KOPT-K1 (cell line): ENCODE measurements around the gene MALRD1.
"Not testable (repeated sequence)": the region's sequence is repeated elsewhere in the genome, so short reads cannot be mapped to it uniquely, and the experiment has no call there.

Experiments
- H3K27ac ChIP-seq: fragments of 200-600 bp; sonication (generic); 2 replicates; pipeline ENCODE4 v1.5.1; 2016; ENCODE audit warnings: antibody characterized with exemption, mild to moderate bottlenecking, low read depth, low read length; ENCODE audit not compliant: poor library complexity, severe bottlenecking
- H3K36me3 ChIP-seq: fragments of 200-600 bp; sonication (generic); 2 replicates; pipeline ENCODE4 v1.5.1; 2017; ENCODE audit warnings: antibody characterized with exemption, mild to moderate bottlenecking, low read length, moderate library complexity; ENCODE audit not compliant: insufficient read depth
- H3K9me3 ChIP-seq: fragments of 200-600 bp; sonication (generic); 2 replicates; pipeline ENCODE4 v1.5.1; 2017; ENCODE audit warnings: antibody characterized with exemption, low read length, mild to moderate bottlenecking; ENCODE audit not compliant: insufficient read depth, poor library complexity, severe bottlenecking

Gene MALRD1

GRCh38 chr10:19498393-19499290, 450.0 kb downstream of the MALRD1 start:
- H3K36me3 ChIP-seq = no peaks in the 10 kb centered on the region
- no peaks in the 10 kb centered on the region for H3K9me3 ChIP-seq
- no peak overlapping the region for H3K27ac ChIP-seq

DNA sequence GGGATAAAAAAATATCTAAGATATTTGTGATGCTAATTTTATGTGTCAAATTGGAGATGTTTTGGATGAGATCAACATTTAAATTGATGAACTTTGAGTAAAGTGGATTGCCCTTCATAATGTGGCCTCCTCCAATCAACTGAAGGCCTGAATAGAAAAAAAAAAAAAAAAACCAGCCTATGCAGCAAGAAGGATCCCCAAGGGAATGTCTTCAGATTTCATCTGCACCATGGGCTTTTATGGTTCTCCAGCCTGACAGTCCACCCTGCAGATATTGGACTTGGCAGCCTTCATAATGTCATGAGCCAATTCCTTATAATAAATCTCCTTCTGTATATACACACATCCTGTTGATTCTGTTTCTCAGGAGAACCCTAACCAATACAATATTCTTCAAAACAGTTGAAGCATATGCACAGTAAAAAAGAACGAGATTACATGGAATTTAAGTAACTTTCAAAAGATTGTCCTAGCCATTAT, 450.7 kb downstream of the MALRD1 start:
- Histone ChIP-seq H3K27ac (no peak overlapping the region), H3K9me3 (no peaks in the 10 kb centered on the region), H3K36me3 (no peaks in the 10 kb centered on the region)

- Histone ChIP-seq H3K36me3 (no peaks in the 10 kb centered on the region), H3K9me3 (no peaks in the 10 kb centered on the region), H3K27ac (no peak overlapping the region)
Observed at GRCh38 chr10:19500959-19501358, 452.4 kb downstream of the MALRD1 start.

DNA sequence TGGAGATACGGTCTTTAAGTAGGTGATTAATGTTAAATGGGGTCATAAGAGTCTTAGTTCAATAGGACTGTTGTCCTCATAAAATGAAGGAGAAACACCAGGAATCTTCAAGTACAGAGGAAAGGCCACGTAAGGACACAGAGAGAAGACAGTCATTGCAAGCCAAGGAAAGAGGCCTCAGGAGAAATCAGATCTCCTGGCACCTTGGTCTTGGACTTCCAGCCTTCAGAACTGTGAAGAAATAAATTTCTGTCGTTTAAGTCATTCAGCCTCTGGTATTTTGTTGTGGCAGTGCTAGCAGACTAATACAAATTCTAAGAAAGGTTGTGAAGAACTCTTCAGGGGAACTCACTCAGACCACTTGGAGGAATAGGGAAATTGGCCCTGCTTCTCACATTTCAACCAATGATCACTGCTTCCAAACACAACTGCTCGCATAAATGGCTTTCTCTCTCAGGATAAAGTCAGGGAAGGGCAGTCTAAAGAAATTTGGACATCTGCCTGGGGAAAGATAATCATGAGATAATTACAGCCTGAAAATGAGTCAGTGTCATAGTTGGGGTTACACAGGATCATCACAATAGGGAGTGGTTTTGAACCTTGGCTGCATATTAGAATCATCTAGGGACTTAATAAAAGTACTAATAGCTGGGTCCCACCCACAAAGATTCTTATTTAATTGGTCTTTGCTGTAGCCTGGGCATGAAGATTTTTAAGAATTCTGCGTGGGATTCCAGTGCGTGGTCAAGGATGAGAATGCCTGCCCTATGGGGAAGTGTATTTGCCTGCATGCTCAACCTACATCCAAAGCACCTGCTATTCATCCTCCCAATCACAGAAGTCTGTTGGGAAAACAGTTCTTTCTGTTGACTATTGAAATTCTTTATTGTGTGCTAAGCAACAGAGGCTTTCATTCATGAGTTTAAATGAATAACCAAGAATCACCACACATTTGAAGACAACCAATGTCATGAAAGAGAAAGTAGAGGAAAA, 457.0 kb downstream of the MALRD1 start:
- Histone ChIP-seq H3K36me3 (no peaks in the 10 kb centered on the region), H3K27ac (no peak overlapping the region)

GRCh38 chr10:19510005-19510732, 461.6 kb downstream of the MALRD1 start:
- not testable (repeated sequence) for H3K9me3 ChIP-seq, H3K27ac ChIP-seq, H3K36me3 ChIP-seq

More for the DNA sequence above, 457.0 kb downstream of the MALRD1 start:
- no peaks in the 10 kb centered on the region for H3K9me3 ChIP-seq

DNA sequence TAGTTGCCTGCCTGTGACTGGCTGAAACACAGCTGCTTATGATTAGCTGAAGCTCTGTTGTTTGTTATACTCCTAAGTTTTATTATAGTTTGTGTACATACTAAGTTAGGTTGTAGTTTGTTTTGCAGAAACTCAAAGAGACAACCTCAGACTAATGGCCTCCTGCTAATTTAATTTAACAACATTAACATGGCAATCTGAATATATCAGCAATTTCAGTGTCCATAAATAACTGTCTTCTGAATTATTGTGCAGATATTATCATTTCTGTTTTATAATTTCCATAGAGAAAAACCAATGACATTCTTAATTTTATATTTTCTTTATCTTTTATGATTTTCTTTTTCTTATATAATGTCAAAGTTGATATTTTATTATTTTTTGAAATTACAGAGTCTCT, 469.5 kb downstream of the MALRD1 start:
- H3K36me3 ChIP-seq = no peaks in the 10 kb centered on the region

DNA sequence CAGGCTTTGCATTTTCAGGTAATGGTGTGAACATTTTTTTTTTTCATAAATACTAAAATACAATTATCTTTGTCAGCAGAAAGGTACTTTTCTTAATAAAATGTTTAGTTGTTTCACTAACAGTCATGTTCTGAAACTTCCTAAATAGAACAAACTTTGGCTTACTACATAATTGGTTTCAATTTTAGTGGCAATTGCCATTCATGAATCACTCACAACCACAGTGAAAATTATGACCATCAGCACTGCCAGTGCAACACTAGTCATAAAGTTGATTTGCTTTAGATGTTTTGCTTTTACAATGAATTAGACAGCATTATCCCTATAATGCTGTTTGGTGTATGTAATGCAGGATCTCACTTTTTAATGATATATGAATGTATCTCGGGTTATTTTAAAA, 470.0 kb downstream of the MALRD1 start:
- Histone ChIP-seq H3K36me3 (no peaks in the 10 kb centered on the region), H3K27ac (no peak overlapping the region)

More for the DNA sequence above, 469.5 kb downstream of the MALRD1 start:
- H3K27ac ChIP-seq = no peak overlapping the region
- peaks cover 10% of the 10 kb centered on the region for H3K9me3 ChIP-seq

GRCh38 chr10:19531324-19531723, 482.7 kb downstream of the MALRD1 start:
- Histone ChIP-seq H3K9me3 (no peaks in the 10 kb centered on the region), H3K27ac (no peak overlapping the region), H3K36me3 (no peaks in the 10 kb centered on the region)

More for the DNA sequence above, 470.0 kb downstream of the MALRD1 start:
- H3K9me3 ChIP-seq = peaks cover 10% of the 10 kb centered on the region

DNA sequence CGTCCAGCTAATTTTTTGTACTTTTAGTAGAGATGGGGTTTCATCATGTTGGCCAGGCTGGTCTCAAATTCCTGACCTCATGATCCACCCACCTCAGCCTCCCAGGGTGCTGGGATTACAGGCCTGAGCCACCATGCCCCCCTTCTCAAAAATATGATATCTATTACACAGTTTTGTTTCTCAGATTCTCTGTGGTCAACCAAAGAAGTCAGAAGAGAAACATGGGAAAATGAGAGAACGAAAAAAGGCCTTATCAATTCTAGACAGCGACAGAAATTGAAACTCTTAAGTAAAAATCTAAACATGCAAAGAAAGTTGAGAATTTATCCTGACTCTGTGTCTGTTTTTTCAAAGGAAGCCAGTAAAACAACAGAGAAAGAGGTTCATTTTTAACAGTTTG, 483.8 kb downstream of the MALRD1 start:
- Histone ChIP-seq H3K36me3 (no peaks in the 10 kb centered on the region), H3K27ac (no peak overlapping the region), H3K9me3 (no peaks in the 10 kb centered on the region)

GRCh38 chr10:19541299-19541698, 492.7 kb downstream of the MALRD1 start:
- Histone ChIP-seq H3K9me3 (no peaks in the 10 kb centered on the region), H3K36me3 (no peaks in the 10 kb centered on the region), H3K27ac (no peak overlapping the region)

DNA sequence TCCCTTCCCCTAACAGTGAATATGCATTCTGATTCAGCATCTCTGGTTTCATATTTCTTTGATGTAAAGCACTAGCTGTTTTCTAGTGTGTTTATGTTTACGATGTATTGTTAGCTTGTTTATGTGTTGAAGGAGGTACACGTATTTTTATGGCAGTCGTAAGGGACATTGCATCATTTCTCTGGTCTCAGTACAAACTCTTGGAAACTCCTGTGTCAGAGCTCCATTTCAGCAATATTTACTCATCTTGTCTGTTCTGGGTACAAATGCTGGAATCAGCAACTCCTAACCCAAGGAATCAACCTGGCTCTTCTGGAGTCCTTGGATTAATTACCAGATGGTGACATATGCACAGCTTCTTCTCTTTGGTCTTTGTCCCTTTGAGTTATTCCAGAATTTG, 497.6 kb downstream of the MALRD1 start:
- Histone ChIP-seq H3K27ac (no peak overlapping the region), H3K9me3 (no peaks in the 10 kb centered on the region), H3K36me3 (no peaks in the 10 kb centered on the region)

DNA sequence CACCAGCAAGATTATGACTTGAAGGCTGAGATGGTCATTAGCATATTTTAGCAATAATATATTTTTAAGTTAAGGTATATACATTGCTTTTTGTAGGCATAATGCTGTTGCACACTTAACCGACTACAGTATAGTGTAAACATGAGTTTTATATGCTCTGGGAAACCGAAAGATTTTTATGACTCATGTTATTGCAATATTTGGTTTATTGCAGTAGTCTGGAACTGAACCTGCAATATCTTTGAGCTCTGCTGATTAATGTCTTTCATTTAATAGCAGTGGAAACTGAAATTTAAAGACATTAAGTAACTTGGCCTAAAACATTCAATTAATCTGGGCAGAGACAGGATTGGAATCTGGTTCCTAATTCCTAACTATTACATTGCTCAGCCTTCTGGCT, 500.9 kb downstream of the MALRD1 start:
- no peaks in the 10 kb centered on the region for H3K36me3 ChIP-seq
- H3K9me3 ChIP-seq = no peaks in the 10 kb centered on the region
- no peak overlapping the region for H3K27ac ChIP-seq

DNA sequence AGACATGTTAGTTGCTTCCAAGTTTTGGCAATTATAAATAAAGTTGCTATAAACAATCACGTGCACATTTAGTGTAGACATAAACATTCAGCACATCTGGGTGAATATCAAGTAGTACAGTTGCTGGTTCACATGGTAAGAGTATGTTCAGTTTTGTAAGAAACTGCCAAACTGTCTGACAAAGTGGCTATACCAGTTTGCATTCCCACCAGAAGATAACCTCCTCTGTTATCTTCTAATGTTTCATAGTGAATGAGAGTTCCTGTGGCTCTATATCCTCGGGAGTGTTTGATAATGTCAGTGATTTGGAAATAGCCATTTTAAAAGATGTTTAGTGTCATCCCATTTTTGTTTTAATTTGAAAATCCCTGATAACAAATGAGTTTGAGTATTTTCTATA, 508.1 kb downstream of the MALRD1 start:
- H3K9me3 ChIP-seq = no peaks in the 10 kb centered on the region
- no peak overlapping the region for H3K27ac ChIP-seq
- H3K36me3 ChIP-seq = no peaks in the 10 kb centered on the region

DNA sequence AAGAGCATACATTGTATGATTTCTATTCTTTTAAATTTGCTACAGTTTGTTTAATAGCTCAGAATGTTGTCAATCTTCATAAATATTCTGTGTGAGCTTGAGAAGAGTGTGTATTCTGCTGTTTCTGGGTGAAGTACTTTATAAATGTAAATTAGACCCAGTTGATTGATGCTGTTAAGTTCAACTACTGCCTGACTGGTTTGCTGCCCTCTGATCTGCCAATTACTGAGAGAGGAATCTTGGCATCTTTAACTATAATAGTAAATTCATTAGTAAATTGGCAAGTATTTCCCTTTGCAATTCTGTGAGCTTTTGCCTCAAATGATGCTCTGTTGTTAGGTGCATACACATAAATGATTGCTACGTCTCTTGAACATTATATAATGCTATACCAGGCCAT, 512.6 kb downstream of the MALRD1 start:
- Histone ChIP-seq H3K27ac (no peak overlapping the region), H3K9me3 (no peaks in the 10 kb centered on the region), H3K36me3 (no peaks in the 10 kb centered on the region)
